Stimulated activated naive CD4-positive, alpha-beta T cell (primary cell): ENCODE data around the gene SYNGR4.

Experiments used
- DNase-seq, 6 experiments: peaks; one replicate each; lab custom pipeline; 2025; lab: John Stamatoyannopoulos, UW

SYNGR4 gene

DNA sequence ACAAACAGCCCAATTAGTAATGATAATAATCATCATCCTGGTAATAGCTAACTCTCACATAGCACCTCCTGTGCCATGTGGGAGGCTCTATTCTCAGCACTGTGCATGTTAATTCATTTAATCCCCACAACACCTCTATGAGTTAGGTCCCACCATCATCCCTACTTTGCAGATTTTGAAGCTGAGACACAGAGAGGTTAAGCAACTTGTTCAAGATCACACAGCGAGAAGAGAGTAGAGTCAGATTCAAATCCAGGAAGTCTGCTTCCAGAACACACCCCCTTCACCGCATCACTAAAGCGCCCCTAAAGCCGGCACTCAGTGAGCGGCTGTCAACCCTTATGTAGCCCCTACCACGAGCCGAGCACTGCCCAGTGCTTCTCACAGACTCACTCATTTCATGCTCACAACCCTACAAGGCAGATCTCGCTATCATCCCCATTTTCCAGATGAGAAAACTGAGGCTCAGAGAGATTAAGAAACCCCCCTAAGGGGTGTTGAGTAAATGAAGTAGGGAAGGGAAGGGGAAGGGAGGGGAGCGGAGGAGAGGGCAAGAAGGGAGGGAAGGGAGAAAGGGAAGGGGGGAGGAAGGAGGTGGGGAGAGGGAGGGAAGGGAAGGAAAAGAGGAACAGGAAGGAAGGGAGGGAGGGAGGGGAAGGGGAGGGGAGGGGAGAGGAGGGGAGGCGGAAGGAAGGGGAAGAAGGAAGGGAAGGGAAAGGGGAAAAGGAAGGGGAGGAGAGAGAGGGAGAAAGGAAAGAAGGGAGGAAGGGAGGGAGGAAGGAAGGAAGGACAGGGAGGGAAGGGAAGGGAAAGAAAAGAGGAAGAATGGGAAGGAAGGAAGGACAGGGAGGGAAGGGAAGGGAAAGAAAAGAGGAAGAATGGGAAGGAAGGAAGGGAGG is 22.4 kb upstream of the SYNGR4 start:
- no peak for DNase-seq

DNA sequence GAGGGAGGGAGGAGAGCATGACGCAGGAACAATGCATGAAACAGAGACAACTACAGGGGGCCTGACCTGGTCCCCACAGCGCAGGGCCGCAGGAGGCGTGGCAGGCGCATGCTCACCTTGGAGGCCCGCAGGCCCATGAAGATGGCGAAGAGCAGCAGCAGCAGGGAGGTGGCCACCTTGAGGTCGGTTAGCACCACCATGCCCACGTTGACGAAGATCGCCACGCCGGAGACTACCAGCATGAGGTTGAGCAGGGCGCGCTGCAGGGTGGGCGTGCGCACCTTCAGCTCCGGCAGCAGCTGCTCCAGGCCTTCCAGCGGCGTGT is 21.8 kb upstream of the SYNGR4 start:
- DNase-seq, result no peak

DNA sequence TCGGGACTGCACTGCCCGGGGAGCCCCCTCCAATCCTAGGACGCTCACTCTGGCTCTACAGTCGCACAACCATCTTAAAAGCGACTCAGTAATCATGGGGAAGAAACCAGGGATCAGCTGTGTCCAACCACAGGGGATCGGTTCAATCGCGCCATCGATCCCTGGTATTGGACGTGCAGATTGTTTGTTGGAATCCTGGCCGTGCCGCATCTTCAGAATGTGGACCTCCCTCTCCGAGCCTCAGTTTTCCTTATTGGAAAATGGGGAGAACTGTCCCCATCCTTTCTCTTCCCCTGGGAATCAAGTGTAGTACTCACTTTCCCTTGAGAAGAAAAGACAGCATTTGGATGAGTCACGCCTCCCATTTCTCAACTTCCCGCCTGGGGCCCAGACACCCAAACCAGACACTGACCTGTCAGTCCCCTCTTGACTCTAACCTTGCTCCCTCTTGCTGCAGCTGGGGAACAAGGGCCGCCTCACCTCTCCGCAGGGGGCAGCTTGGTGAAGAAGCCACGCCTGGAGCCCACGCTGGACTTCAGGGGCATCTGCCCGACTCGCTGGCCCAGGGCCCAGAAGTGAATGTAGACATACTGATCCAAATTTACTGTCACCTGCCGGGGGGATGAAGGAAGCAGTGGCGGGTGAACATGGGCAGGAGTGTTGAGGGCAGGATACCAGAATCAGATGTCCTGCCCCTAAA is 21.2 kb upstream of the SYNGR4 start:
- DNase-seq, result no peak

DNA sequence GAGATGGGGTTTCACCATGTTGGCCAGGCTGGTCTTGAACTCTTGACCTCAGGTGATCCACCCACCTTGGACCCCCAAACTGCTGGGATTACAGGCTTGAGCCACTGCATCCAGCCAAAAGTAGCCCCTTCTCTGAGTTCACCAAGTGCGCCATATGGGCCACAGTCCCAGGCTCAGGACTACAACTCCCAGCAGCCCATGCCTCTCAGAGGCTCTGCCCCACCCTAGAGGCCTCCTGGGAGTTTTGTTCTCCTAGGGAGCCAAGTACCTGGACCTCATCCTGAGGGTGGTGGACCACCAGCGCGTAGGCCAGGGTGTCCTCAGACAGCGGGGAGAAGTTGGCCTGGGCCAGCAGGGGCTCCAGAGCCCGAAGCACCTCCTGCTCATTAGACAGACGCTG is 19.3 kb upstream of the SYNGR4 start:
- DNase-seq, result no peak

DNA sequence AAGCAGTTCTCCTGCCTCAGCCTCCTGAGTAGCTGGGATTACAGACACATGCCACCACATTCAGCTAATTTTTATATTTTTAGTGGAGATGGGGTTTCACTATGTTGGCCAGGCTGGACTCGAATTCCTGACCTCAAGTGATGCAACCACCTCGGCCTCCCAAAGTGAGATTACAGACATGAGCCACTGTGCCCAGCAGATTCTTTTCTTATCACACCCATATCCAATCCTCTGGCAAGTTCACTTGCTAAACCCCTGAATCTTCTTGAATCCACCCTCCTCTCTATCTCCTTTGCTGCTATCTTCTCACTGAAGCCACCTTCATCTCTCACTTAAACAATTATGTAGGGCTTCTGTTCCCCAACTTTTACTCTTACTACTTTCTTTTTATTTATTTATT is 18.0 kb upstream of the SYNGR4 start:
- DNase-seq, result no peak

DNA sequence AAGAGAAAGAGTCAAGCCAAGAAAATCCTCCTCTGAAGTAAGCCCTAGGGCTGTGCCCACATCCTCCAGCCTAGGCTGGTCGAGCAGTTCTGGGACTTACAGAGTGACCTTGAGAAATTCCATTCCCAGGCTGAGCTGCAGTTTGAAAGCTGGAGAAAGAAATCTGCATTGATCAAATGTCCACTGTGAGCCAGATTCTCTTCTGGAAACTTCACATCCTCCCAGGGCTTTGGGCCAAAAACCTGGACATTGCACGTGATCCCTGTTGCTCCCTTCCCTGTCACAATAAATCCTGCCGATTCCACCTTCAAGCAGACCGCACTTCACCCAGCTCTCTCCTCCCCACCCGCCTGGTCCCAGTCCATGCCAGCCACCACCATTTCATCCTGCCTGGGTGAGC is 16.1 kb upstream of the SYNGR4 start:
- DNase-seq, result no peak

DNA sequence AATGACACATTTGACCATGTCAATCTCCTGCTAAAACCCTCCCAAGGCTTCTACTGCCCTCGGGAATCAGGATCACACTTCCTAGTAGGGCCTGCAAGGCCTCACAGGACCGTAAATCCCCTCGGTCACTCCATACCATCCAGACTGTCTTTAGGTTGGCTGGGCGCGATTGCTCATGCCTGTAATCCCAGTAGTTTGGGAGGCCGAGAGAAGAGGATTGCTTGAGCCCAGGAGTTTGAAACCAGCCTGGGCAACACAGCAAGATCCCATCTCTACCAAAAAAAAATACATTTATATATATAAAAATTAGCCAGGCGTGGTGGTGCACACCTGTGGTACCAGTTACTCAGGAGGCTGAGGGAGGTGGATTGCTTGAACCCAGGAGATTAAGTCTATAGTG is 15.4 kb upstream of the SYNGR4 start:
- DNase-seq, result no peak

DNA sequence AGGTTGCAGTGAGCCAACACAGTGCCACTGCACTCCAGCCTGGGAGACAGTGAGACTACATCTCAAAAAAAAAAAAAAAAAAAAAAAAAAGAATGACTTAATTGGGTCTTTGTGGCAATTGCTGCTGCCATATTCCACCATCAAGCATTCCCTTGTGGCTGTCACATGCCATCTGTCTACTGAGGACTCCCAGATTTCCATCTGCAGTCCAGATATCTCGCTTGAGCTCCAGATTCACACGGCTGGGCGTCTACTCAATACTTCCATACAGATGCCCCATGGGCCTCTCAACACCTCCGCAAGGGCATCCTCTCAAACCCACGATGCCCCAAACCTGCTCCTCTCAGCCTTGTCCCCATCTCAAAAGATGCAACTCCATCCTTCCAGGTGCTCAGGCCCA is 13.3 kb upstream of the SYNGR4 start:
- no peak for DNase-seq

DNA sequence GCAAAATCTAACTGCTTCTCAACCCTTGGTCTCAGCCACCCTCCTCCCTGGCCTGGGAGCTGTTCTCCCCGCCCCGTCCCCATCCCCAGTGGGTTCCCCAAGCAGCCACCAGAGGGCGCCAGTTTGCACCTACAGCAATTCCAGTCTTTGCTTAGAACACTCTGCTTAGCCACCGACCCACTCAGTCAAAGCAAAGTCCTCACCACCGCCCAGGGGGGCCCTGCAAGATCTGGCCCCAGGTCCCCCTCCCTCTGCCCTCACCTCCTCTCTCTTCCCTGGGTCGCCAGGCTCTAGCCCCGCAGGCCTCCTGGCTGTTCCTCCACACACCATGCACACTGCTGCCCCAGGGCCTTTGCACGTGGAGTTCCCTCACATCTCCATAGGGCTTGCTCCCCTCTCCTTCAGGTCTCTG is 12.8 kb upstream of the SYNGR4 start:
- peak; percentile 44 to 75 (median 67) for DNase-seq

DNA sequence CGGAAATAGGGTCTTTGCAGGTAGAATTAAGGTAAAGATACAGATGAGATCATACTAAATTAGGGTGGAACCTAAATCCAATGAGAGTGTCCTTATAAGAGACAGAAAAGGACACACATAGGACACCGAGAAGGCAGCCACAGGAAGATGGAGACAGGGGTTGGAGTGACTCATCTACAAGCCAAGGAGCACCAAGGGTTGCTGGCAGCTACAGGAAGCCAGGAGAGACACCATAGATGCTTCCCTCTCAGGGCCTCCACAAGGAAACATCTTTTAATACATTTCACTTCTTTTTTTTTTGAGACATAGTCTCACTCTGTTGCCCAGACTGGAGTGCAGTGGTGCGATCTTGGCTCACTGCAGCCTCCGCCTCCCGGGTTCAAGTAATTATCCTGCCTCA is 10.5 kb upstream of the SYNGR4 start:
- DNase-seq, result no peak

DNA sequence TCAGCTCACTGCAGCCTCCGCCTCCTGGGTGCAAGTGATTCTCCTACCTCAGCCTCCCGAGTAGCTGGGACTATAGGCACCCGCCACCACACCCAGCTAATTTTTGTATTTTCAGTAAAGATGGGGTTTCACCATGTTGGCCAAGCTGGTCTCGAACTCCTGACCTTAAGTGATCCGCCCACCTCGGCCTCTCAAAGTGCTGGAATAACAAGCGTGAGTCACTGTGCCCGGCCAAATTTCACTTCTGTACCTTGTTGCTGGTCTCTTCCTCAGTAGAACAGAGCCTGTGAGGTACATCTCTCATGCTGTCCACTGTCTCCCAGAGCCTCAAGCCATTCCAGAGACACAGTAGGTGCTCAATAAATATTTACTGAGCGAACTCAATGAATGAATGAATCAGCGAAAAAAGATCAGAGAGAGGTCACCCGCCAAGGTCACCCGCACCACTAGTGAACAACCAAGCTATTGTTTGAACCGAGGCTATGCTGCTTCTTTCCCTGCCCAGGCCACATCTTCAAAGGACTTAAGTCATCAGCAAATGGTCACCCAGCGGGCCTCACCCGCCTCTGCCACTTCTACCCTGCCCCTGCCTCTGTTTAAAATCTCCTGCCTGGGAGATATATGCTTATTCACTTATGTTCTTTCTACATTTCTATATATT is 9.7 kb upstream of the SYNGR4 start:
- DNase-seq, result no peak

DNA sequence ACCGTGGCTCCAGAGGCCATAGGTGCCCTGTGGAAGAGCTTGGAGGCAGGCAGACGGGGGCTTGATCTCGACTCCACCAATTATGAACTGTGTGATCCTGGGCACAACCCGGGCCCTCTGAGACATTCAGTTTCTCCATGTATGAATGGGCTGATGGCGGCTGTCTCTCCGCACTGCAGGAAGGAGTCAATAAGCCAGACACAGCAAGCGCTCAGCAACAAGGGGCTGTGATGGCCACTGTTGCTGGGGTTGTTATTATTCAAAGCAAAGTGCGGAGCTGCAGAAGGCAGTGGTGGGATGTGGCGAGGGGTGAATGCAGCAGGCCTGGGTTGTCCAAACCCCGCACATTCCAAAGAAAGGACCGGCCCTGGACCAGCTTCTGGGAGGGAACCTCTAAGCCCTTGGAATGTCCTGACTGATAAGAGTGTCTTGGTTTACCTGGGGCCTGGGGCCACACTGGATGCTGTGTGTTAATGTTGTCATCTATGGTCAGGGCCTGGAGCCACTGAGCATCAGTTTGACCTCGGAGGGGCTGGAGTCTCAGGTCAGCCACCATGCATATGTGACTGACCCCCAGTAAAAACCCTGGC is 8.7 kb upstream of the SYNGR4 start:
- DNase-seq, result no peak

DNA sequence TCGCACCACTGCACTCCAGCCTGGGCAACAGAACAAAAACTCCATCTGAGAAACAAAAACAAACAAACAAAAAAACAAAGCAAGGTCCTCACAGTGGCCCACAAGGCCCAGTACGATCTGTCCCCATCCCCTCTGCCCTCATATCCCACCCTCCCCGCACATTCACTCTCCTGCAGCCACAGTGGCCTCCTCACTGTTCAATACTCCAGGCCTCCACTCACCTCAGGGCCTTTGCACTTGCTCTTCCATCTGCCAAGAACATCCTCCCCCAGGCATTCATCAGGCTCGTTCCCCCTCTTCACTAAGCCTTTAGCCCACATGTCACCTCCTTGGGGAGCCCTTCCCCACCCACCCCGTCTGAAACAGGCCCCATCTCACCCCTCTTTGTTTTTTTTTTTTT is 5.0 kb upstream of the SYNGR4 start:
- DNase-seq, result no peak

DNA sequence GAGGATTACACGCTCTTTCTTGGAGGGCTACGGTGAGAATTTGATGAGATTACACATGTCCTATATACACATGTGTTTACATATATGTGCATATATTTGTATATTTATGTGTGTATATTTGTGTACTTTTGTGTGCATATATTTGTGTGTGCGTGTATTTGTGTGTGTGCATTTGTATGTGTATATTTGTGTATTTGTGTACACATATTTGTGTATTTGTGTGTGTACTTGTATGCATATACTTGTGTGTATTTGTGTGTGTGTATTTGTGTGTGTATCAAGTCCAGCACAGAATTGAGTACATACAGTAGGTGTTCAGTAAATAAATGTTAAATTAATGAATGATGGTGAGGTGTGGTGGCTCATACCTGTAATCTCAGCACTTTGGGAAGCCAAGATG is 2.3 kb upstream of the SYNGR4 start:
- no peak for DNase-seq

DNA sequence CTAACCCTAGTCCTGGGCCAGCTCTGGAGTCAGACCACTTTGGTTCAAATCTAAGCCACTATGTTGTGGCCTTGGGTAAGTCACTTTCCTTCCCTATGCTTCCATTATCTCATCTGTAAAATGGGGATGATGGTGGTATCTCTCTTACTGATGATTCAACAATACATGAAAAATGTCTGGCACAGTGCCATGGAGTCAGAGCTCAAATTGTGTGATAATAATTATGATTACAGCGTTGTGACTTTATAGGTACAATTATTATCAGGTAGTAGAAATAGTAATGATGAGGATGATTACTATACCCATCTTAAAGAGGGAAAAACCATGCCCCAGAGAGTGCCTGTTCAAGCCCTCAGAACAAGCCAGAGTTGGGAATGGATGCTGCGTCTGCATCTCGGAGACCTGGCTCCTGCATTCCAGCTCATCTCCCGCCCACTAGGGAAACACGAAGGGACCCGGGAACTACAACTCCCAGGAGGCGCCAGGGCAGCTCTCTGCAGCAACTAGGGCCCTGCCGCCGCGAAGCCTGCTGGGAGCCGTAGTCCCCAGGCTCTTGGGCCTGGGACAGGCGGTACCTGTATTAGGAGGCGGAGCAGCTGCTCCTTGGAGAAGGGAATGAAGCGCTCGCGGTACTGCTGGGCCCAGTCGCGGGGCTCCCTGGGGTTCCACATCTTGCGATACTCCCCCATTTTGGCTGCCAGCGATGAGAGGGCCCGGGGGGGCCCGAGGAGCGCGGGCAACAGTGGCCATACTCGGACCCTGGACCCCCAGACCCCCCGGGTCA is 1.3 kb upstream of the SYNGR4 start:
- peak; percentile 80 to 89 (median 84) for DNase-seq

DNA sequence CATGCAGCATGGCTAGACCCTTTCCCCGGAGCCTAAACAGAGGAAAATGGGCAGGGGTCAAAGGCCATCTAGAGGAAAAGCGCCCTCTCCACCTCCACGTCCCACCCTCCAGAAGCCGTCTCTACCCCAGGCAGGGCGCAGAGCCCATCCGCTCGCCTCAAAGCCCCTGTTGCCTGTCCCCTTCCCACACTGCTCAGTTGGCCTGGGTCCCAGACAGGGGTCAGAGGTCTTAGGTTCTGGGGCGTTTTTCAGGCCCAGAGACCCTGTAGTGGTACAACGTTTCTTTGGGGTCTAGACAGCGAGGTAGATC is 712 bp upstream of the SYNGR4 start:
- peak in 1 of 6 experiments; percentile 42 for DNase-seq

DNA sequence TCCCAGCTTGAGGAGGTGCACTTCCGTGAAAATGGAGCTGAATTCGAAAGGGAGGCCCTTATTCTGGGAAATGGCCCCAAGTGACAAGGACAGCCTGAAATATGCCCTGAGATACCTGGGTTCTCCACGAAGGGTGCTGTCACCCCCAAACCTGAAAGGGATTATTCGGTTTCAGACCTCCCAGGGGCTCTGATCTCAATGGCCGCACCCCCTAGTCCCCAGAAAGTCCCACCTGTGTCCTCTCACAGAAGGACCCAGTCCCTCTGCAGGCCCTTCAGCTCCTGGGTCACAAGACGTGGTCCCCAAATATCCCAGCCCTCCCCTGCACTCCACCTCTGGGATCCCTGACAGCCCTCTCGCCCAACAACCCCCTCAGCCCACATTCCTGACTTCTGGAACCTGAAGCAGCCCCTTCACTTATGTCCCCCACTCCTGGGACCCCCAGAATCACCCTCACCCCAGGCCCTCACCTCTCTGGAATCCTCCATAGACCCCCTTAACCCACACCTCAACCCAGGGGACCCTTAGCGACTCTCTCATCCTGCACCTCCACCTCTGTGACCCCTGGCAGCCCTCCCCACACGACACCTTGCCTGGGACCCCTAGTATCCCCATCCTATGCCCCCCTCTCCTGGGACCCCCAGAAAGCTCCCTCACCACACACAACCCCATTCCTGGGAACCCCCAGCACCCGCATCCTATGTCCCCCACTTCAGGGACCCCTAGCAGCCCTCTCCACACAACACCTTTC is 606 bp downstream of the SYNGR4 start:
- no peak for DNase-seq

DNA sequence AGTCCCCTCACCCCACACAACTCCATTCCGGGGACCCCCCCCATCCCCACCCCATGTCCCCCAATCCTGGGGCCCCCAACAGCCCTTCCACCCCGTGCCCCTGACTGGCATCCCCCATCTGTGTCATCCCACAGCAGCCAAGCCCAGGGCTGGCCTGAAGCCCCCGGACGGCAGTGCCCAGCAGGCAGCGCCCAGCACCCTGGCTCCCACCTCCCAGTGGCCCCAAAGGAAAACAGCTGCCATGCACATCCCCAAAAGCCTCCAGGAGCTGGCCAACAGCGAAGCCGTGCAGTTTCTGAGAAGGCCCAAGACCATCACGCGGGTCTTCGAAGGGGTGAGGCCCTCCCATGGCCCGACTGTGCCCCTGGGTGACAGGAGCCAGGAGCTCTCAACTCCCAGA is 1.4 kb downstream of the SYNGR4 start:
- no peak for DNase-seq

DNA sequence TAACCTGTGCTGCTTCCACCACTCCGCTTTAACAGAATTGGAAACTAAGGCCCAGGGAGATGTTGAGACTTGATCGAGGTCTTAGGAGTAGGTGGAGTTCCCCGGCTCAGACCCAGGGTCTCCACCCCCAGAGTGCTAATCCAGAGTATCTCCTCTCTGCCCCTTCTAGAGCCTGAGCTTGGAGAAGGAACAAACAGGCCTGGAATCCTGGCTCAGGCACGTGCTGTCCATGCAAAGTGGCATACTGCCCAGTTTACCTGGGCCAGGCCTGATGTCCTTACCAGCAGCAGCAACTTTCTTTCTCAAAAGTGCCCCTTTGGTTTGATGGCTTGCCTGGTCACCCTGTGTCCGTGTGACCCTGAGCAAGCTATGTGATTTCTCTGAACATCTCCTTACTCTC is 3.7 kb downstream of the SYNGR4 start:
- DNase-seq, result no peak

DNA sequence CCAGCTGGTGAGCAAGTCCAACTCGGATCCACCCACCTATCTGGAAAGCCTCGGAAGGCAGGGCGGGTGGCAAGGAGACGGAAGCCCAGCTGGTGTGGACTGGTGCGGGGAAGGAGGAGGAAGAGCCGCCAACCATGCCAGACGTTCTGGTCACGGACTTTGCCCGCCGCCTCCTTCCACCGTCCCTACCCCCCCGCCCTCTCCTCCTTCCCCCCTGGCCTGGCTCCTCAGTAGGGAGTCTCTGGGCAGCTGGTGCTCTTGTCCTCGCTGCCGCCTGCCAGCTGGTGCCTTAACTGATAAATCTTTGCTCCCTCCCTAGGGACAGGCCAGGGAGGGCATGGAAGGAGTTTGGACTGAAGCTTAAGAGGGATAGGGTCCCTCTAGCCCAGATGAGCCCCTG is 4.8 kb downstream of the SYNGR4 start:
- DNase-seq, result no peak

DNA sequence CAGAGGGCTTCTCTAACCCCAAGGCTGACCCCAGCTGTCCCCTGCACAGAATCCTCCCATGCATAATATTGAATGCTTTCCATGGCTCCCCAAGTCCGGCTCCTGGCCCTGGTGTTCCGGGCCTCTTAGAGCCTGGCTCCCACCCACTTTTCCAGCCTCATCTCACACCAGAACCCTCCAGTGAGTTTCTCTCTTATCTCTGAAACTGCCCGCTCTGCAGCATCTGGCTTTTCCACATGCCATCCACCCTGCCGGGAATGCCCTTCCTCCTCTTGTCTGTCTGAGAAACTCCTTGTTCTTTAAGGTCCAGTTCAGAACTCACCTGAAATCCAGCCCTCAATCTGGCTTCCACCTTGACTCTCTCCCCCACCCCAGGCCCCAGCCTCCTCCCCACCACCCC is 6.8 kb downstream of the SYNGR4 start:
- no peak for DNase-seq
